Activated CD4-positive, alpha-beta T cell treated with anti-CD3 and anti-CD28 coated beads, Interleukin-2, amount 50 U/mL, for 48 hours (primary cell): ENCODE measurements around the gene SLC39A11.

ENCODE experiments used
- DNase-seq, 2 experiments: peaks; one replicate each; pipeline ENCODE4 v3.0.0-alpha.2; 2020

The SLC39A11 gene

DNA sequence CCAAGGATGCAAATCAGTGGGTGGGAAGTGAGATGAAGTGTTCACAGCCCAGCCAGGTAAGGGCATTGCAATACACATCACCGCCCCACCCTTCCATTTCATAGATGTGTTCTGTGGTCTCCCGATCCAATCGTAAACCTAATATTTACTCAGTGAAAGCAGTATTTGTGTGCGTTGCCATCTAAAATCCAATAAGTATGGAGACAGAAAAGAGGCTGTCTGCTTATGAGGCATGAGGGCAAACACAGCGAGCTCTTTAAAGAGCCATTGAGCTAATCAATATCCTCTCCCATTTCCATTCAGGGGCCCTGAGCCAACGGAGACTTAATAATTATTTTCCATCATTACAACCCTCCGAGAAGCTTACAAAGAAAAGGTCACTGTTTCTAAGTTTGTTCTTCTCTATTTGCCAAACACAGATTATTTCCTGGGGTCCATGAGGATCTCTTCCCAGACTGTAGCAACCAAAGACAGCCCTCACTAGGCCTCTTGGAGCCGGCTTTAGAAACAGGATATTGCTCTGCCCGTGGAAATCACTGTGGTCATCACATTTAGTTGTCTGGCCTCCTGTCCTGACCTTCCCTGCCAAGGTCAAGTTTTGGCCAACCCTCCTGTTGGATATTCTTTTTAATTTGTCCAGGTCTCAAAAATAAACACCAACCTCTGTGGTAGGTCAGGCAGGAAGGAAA, 120.1 kb downstream of the SLC39A11 start:
- DNase-seq: no peak

DNA sequence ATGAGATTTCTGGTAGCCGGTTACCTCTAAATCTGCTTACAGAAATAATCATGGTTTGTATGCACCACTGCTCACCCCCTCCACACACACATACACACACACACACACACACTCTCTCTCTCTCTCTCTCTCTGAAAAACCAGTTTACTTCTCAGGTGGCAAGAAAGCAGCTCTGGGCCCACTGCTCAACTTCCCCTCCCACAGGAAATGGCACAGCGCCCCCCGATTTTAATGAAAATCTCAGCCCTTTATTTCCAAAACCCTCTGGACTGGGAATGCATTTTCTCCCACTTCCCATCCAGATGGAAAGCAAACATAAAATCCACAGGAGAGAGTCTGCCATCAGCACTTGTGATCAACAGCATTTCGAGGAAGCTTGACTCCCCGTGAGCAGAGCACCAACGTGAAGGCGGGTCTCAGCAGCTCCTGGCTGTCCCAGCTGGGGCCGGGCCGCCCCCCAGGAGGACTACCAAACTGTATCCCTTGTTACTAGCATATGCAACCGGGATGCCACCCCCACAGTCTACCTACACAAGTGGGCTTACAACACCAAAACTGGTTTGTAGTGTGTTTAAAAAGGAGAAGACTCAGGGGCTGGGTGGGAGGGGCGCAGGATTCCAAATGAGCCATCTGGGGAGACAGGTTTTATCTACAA, 121.1 kb downstream of the SLC39A11 start:
- no peak for DNase-seq

DNA sequence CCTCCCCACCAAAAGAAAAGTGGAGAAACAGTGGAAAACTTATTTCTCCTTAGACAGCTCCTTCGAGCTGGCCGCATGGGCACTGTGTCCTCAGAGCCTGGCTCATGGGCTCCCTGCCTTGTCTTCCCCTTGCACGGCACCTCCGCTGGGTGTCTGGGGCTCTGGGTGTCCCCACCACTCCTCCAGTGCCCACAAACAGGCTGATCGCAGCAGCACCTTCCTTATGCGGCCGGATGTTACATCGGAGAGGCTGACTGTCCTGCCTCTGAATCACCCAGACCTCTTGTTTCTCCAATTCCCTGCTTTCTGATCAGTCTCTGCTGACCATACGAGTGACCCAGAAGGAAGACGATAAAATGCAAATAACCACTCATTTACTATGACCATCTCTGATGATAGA, 121.7 kb downstream of the SLC39A11 start:
- no peak for DNase-seq

DNA sequence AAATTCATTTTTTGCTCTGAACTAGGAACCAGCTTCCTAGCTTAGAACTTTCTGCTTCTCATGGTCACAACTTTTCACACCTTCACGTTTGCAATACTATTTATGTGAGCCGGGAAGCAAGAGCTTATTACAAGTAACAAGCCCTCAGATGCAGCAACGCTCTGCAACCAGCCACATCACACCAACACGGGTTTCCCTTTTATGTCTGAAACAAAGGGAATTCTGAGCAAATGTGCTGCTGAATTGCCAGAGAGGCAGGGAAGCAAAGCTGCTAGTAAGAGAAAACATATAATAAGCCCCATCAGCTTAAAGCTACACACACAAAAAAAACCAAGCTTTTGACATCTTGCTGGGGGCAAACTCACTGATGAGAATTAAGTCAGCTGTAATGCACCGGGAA, 122.2 kb downstream of the SLC39A11 start:
- no peak for DNase-seq

DNA sequence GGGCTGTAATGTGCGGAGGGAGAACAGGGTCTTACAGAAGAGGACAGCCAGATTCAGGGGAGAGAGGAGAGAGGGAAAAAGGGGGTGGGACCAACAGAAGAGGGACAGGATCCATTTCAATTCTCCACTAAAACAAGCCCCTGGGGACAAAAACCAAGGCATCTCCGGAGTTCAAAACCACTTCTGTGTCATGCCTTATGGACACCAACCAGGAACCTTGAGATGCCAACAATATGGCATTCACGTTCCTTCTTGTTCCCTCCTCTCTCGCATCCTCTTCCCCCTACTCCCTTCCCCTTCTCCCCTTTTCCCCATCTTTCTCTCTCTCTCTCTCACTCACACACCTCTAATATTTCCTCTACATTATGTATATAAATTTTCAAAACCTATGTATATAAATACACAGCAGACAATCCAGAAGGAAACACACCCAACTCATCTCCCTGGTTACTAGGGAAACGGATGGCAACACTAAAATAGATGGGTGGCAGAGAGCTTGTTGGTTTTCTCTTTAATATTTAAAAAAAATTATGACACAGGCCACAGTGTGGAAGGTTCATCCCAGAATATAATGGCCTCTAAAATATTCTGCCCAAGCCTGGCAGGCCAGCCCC, 123.1 kb downstream of the SLC39A11 start:
- DNase-seq: no peak

DNA sequence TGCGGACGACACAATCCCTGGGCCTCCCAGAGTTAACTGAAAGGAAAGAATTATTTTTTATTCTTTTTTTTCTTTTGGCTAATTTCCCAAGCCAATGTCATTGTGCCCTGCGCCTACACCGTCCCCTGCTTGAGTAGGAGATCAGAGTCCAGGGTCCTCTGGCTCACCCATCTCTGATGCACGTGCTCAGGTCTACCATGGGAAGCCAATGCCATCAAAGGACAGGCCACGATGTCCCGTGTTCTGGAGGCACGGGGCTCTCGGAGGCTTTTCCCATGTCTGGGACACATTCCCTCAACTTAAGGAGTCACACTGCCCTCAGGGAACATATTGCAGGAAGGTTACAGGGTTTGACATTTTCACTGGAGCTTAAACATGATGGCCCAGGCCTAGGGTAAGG, 123.7 kb downstream of the SLC39A11 start:
- no peak for DNase-seq

DNA sequence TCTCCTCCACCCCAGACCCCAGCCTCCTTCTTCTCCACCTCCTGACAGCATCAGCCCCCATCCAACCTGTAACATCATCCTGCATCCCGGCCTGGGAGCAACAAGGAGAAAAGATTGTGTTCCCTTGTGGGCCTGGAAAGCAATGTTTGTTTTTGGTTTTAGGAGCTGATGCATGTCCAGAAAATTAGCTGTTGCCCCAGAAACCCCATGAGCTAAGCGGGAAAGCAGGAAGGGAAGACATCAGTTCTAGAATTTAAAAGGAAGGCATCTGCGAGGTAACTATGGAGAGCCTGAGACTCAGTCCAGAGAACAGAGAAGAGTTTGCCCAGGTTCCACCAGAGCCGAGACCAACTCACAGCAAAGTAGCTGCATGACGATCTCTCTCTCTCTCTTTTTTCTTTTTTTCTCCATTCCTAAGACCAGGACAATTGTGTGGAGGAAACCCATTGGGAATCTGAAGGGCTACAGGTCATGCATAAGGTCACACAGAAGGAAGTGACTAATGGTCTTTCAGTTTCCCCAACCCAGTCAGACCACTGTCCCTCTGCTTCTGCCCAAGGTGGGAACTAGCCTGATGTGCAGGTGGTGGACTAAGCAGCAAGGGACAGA, 124.4 kb downstream of the SLC39A11 start:
- no peak for DNase-seq

DNA sequence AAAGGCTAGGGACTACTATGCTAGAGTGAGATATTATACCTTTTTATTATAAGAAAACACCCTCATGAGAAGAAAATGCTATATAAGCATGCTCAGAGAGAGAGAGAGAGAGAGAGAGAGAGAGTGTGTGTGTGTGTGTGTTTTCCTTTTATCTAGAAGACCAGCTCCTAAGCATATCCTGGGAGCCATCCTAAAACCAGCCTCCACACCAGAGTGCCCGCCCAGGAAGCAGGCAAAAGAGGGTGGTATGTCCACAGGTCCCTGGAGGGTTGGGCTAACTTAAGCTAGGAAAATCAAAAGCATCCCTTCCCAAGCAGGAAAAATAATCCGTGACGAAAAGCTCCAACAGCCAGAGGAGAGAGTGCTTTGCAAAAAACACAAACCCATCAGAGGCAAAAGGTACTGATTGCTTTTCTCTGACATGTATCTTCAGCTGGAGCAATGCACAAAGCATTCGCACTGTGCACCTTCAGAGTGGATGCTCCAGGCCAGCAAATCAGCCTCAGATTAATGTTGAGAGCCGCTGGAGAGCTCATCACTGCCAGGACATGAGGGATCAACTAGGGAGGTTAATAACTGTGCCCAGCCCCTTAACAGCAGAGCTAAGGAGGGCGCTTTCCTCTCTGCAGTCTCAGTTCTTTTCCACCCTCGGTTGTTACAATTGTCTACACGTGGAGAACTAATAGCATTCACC, 125.1 kb downstream of the SLC39A11 start:
- DNase-seq: no peak

DNA sequence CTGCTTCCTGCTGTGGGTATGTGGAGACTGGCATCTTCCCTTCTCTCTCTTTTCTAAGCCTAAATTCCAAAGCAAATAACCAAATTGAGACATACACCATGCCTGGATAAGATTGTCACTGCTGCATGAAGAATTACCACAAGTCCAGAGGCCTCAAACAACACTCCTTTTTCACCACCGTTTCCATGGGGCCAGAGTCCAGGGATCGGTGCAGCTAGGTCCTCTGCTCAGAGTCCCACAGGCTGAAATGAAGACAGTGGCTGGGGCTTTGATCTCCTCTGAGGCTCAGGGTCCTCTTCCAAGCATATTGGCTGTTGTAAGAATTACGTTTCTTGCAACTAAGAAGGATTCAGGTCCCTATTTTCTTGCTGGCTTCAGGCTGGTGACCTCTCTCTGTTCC, 130.4 kb downstream of the SLC39A11 start:
- no peak for DNase-seq

DNA sequence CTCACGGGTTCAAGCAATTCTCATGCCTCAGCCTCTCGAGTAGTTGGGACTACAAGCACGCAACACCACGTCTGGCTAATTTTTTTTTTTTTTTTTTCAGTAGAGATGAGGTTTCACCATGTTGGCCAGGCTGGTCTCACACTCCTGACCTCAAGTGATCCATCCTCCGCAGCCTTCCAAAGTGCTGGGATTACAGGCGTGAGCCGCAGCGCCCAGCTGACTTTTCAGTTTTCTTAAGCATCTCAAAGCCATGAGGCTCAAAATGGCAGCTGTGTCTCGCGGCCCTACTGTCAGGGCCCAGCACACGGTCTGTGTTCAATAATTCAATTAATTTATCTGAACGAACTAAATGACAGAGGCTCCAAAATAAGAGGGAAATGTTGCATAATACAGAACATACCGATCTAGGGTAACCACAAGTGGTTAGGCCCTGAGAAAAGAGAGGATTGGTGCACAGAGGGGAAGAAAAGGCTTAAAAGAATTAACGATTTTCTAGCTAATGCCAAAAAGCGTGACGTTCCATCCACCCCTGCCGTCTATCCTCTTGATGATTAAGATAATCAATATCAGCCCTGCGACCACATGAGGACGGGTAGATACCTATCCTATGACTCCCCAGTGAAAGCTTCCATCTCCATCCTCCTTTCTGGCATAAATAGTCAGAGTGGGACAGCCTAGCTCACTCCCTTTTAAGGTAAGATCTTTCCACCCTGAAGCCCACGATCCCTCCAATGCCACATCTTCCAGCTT, 136.9 kb downstream of the SLC39A11 start:
- DNase-seq: no peak

DNA sequence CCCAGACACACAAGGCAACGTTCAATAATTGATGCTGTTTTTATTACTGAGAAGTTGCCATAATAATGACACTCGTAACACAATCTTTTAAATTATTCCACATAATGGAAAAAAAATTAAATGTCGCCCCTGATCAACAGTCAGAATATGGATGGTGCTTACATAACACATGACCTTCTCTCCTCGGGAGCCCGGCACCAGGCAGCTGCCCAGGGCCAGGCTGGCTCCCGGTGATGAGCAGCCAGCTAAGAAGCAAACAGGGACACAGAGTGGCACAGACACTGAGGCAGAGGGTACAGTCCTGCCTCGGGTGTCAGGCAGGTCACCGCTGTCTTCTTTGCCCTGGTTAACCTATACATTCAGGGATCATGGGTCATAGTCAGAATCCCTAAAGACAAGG, 137.9 kb downstream of the SLC39A11 start:
- DNase-seq: no peak

DNA sequence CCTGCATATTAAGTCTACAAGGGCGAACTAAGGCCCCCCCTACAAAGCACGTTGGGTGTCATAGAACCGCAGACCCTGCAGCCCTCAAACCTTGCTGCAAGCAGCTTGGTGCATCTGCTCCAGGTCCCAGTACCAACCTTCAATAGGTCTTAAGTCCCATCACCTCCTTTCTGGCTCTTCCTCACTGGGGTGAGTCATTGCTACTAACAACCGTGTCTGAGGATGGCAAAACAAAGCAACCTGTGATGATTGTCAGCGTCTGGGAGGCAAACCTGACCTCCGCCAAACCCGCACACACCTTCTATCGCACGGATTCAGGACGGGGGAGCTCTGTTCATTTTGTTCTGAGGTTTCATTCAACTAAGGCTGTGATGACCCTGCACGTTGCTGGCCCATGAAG, 138.9 kb downstream of the SLC39A11 start:
- DNase-seq: no peak

DNA sequence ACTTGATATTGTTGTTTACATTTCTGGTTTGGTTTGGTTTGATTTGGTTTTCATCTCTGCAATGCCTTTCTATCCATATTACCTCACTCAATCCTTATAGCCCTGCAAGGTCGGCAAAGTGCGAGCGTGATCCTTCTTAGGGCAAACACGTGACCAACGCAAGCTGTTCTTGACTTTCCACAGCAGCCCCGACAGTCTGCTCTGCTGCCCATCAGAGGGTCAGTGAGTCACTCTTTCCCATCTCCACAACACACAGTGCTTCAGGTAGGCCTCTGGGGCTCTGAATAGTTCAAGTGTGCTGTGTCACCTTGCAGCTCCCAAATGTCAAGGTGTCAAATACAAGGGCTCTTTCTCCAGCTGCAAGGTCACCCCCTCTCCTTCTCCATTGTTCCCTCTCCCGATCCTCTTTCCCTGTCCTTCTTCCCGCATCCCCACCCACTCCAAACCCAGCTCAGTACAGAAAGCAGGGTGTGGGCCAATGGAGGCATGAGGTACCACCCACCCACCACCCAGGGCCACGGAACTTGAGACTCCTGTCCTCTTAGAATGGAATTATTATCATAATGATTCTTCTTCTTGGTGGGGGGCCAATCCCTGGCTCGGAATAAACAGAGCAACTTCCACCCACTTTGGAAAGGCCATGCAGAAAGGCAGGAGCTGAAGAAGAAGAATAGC, 139.7 kb downstream of the SLC39A11 start:
- no peak for DNase-seq

DNA sequence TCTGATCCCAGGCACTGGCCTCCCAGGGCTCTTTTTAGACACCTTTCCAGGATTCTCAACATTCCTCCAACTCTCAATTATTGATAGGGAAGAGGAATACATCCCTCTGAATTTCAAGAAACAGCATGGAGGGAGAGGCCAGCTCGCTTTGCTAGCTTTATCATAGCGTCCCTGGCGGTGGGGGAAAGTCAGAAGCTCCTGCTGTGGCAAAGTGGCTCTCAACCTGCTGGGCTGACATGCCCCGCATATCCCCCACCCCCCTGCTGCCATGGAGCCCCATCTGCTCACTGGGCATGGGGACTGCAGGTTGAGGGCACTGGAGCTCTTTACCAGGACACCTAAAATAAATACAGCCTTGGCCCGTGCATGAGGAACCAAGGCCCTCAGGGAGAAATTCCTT, 140.3 kb downstream of the SLC39A11 start:
- DNase-seq: no peak

DNA sequence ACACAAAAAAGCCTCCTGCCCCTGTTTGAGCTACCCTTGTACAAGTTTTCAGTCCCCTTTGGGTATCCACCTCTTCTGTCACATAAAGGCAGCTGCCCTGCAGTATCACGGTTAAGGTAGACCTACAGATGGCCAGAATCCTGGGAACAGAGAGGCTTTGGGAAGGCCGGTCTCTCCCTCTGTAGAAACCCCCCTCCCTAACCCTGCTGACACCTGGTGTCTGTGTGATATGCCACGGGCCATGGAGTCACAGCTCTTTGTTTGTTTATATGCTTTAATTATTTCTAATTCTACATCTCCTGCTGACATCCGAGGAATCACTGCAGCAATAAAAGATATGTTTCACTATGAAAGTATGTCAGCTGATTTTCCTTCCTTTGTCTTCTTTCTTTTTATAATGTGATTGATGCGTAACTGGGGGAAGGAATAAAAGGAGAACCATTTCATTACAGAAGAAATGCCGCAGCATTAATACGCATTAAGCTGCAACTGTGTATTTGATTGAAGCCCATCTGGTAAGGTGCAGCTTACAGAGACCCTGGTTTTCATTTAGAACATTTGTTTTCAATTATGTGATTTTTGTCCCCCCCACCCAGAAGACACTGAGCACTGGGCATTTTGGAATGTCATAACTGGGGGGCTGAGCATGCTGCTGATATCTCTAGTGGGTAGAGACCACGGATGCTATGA, 142.1 kb downstream of the SLC39A11 start:
- no peak for DNase-seq

DNA sequence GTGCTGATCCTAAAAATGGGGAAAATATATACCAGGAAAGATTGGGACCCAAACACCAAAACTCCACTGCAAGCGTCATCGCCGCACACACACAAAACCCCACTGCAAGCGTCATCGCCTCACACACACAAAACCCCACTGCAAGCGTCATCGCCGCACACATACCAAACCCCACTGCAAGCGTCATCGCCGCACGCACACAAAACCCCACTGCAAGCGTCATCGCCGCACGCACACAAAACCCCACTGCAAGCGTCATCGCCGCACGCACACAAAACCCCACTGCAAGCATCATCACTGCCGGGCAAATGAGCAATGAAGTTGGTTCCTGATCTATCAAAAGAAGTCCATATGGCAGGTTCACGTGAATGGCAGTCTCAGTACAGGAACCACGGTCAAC, 144.4 kb downstream of the SLC39A11 start:
- DNase-seq: no peak

DNA sequence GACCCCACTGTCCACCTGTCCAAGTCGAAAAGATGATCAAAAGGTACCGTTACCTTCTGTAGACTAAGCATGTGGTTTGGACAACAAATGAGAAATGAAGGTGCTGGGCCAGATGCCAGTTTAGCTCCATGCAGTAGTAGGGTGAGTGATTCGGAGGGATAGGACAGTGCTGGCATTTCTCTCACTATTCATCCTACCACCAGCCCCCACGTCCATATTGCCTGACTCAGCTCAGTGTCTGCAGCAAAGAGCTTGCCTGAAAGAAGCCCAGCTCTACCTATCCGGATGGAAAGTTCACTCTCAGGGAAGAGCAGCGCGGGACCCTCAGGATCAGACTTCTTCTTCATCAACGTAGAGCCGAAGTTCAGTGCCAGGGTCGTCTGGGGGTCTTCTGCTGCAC, 145.0 kb downstream of the SLC39A11 start:
- no peak for DNase-seq

DNA sequence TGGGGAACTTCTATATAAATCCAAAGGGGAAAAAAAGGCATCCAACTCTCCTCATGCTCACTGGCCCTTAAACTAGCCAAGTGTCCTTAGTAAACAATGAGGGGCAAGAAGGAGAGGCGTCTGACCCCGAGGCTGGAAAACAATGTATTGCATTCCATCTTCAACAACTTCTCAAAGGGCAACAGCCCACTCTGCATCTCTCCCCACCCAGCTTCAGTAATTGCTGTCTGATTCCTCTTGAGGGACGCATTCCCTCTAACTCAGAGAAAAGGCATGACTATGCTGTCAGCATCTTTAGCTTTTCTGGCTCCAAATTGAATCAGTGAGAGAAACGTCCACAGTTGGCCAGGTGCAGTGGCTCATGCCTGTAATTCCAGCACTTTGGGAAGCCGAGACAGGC, 145.8 kb downstream of the SLC39A11 start:
- DNase-seq: no peak

DNA sequence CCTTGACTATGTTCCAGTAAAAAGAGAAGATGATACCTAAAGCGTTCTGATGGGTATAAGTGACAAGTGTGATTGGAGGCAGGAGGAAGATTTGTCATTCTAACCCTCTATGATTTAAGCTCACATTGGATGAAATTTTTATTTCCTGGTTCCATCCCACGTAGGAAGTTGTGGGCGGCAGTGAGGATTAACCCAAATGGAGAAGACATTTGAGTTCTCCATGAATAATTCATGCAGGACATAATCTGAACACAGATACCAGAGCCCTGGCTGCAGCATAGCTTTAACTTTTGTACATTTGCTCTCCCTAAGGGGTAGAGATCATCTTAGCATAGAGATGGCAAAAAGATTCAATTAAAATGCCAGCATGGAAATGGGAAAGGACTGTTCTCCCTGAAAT, 146.3 kb downstream of the SLC39A11 start:
- no peak for DNase-seq

DNA sequence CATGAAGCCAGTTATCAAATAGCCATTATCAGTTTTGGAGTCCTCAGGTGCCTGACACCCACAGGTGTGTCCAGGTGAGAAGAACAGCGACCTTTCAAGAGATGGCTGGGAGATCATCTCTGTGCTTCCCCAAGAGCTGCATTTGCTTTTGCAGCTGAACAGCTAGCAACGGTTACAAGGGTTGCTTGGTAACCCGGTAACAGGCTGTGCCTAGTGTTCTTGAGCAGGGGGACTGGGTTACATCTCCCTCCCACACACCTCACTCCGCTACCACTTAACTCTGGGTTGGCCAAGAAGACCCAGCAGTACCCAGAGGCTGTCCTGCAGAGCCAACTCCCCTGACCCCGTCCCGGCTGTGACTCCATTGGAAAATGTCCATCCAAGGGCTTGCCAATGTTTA, 147.0 kb downstream of the SLC39A11 start:
- DNase-seq: no peak
